PC-9 (cell line): ENCODE results near the gene SIGLEC11. TPM values are rescaled to one million over a fixed set of nuclear protein-coding genes. Genes with fewer than 3 reads are reported as not detected.

Source experiments
- BruUV-seq: library from RNA; stranded (reverse); fragments of 400-500 nt; replicated peaks from 2 replicates; lab custom pipeline; 2021; lab: Mats Ljungman, UMichigan
- CTCF ChIA-PET: fragments of 300-600 bp; sonication (Branson Sonifier 250); formaldehyde crosslinking; loops from one replicate; lab custom pipeline; 2022; ENCODE audit warnings: antibody characterized with exemption; lab: Charles Lee
- POLR2A ChIA-PET: fragments of 300-600 bp; sonication (Branson Sonifier 250); formaldehyde crosslinking; loops from one replicate; lab custom pipeline; 2022; ENCODE audit warnings: antibody characterized with exemption; ENCODE audit not compliant: unreplicated experiment; lab: Charles Lee
- DNase-seq, 2 experiments: peaks; one replicate each; pipeline versions ENCODE4 v3.0.0 to v3.0.0-alpha.2; 2015 to 2022; ENCODE audit warnings: mixed read lengths in 1 of 2
- H2AFZ ChIP-seq: fragments of 200-600 bp; sonication (generic); 2 replicates; pipeline ENCODE4 v1.8.1; 2017; ENCODE audit warnings: antibody characterized with exemption
- H3F3A ChIP-seq: fragments of 200-600 bp; sonication (generic); 2 replicates; pipeline ENCODE4 v1.8.1; 2017; ENCODE audit warnings: antibody characterized with exemption, mild to moderate bottlenecking, low read depth; ENCODE audit not compliant: insufficient read depth
- H3K27ac ChIP-seq: fragments of 200-600 bp; sonication (generic); 2 replicates; pipeline ENCODE4 v1.6.1; 2016; ENCODE audit warnings: mixed run types
- H3K27me3 ChIP-seq: fragments of 200-600 bp; sonication (generic); 2 replicates; pipeline ENCODE4 v1.6.1; 2016; ENCODE audit warnings: low read depth, mixed run types; ENCODE audit not compliant: insufficient read depth
- H3K36me3 ChIP-seq: fragments of 200-600 bp; sonication (generic); 2 replicates; pipeline ENCODE4 v1.6.1; 2016; ENCODE audit warnings: low read depth, mixed run types
- H3K4me1 ChIP-seq: fragments of 200-600 bp; sonication (generic); replicated peaks from 2 replicates; pipeline ENCODE4 v1.6.1; 2016; ENCODE audit warnings: mixed run types; ENCODE audit not compliant: insufficient read depth
- H3K4me2 ChIP-seq: fragments of 200-600 bp; sonication (generic); 2 replicates; pipeline ENCODE4 v1.6.1; 2017; ENCODE audit warnings: mixed run types
- H3K4me3 ChIP-seq: fragments of 200-600 bp; sonication (generic); 2 replicates; pipeline ENCODE4 v1.6.1; 2016; ENCODE audit warnings: mixed run types
- H3K79me2 ChIP-seq: fragments of 200-600 bp; sonication (generic); 2 replicates; pipeline ENCODE4 v1.6.1; 2017; ENCODE audit warnings: low read depth, mixed run types
- H3K9me2 ChIP-seq: fragments of 200-600 bp; sonication (generic); 2 replicates; pipeline ENCODE4 v1.8.1; 2017; ENCODE audit warnings: mild to moderate bottlenecking; ENCODE audit not compliant: insufficient read depth
- H3K9me3 ChIP-seq: fragments of 200-600 bp; sonication (generic); 2 replicates; pipeline ENCODE4 v1.8.1; 2016; ENCODE audit warnings: low read depth; ENCODE audit not compliant: insufficient read depth
- H4K20me1 ChIP-seq: fragments of 200-600 bp; sonication (generic); 2 replicates; pipeline ENCODE4 v1.8.1; 2017; ENCODE audit not compliant: insufficient read depth
- EZH2 ChIP-seq: fragments of 200-600 bp; sonication (generic); IDR thresholded peaks from 2 replicates; pipeline ENCODE4 v1.8.0; 2017; ENCODE audit warnings: antibody characterized with exemption, low read depth
- intact Hi-C: fragments of 100-400 bp; cut with micrococcal nuclease; formaldehyde crosslinking; loops from one replicate; pipeline ENCODE4 v1.10.0; 2022; ENCODE audit not compliant: unreplicated experiment
- total RNA-seq: library from RNA; stranded (reverse); gene quantifications from 2 replicates; pipeline ENCODE4 v1.2.3, GENCODE V29; 2021
- TF ChIP-seq, protein P1 (sequence below): fragments of 200-600 bp; sonication (generic); conservative IDR thresholded peaks from 2 replicates; pipeline ENCODE4 v1.6.1; 2017; ENCODE audit warnings: mixed run types, antibody characterized with exemption, mild to moderate bottlenecking, moderate library complexity

Gene SIGLEC11
- total RNA-seq, 1 experiment from 2014 or later: not detected

DNA sequence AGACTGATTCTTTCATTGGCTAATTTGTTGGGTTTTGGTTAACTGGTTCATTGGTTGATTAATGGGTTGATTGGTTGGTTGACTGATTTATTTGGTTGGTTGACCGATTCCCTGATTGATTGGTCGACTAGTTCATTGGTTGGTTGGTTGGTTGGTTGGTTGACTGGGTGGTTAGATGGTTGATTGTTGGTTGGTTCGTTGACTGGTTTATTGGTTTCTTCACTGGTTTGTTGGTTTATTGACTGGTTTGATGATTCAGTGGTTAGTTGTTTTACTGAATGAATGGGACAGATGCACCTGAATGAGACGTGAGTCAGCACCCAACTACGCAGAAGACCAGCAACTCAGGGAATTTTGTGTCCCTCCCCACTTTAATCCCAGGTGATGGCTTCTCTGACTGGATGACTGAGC, 28.9 kb downstream of the SIGLEC11 start:
- TF ChIP-seq, protein P1, sequence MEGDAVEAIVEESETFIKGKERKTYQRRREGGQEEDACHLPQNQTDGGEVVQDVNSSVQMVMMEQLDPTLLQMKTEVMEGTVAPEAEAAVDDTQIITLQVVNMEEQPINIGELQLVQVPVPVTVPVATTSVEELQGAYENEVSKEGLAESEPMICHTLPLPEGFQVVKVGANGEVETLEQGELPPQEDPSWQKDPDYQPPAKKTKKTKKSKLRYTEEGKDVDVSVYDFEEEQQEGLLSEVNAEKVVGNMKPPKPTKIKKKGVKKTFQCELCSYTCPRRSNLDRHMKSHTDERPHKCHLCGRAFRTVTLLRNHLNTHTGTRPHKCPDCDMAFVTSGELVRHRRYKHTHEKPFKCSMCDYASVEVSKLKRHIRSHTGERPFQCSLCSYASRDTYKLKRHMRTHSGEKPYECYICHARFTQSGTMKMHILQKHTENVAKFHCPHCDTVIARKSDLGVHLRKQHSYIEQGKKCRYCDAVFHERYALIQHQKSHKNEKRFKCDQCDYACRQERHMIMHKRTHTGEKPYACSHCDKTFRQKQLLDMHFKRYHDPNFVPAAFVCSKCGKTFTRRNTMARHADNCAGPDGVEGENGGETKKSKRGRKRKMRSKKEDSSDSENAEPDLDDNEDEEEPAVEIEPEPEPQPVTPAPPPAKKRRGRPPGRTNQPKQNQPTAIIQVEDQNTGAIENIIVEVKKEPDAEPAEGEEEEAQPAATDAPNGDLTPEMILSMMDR: no peak
- no peak for TF ChIP-seq EZH2
- no peaks in the 10 kb centered on the region for H3K27me3 ChIP-seq
- POLR2A ChIA-PET: no interaction called here

DNA sequence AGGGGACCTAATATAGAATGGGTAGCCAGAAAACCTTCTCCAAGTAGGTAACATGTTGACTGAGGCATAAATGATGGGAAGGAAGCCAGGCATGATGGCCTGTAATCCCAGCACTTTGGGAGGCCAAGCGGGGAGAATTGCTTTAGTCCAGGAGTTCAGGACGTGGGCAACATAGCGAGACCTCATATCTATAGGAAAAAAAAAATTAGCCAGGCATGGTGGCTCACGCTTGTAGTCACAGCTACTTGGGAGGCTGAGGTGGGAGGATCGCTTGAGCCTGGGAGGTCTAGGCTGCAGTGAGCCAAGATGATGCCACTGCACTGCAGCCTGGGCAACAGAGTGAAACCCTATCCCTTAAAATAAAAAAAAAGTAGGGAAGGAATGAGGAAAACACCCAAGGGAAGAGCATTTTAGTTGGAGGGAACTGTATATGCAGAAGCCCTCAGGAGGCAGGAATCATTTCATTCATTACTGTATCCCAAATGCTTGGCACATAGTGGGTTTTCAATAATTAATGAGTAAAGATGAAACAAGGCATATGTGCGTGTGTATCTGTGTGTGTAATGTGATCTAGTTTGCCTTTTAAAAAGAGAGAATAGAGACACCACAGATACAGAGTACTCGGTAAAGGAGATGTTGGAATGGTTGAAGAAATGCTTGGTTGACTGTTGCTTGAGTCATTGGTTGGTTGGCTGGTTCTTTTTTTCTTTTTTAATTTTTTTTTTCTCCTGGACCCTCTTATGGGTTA, 29.5 kb downstream of the SIGLEC11 start:
- H3K27ac ChIP-seq: peak overlapping the region; percentile 23; the same call in 1 of the 2 replicates
- BruUV-seq: TSS peak; percentile 14

More for the DNA sequence above, 28.9 kb downstream of the SIGLEC11 start:
- Histone ChIP-seq H3K4me1 (peaks cover 17% of the 10 kb centered on the region), H3K79me2 (peaks cover 22% of the 10 kb centered on the region), H3K4me2 (no peak overlapping the region), H3K9me2 (no peaks in the 10 kb centered on the region), H3K27ac (peak overlapping the region; percentile 23; the same call in 1 of the 2 replicates), H3K4me3 (no peak overlapping the region), H3F3A (peaks cover 24% of the 10 kb centered on the region; the same call in 1 of the 2 replicates), H4K20me1 (peaks cover 14% of the 10 kb centered on the region), H3K9me3 (no peaks in the 10 kb centered on the region), H2AFZ (no peak overlapping the region), H3K36me3 (peaks cover 17% of the 10 kb centered on the region; the same call in 1 of the 2 replicates)
- CTCF ChIA-PET: no interaction called here
- peak in 1 of 2 experiments; percentile 75 for DNase-seq
- BruUV-seq: no TSS peak
- intact Hi-C loops: no loop called here

DNA sequence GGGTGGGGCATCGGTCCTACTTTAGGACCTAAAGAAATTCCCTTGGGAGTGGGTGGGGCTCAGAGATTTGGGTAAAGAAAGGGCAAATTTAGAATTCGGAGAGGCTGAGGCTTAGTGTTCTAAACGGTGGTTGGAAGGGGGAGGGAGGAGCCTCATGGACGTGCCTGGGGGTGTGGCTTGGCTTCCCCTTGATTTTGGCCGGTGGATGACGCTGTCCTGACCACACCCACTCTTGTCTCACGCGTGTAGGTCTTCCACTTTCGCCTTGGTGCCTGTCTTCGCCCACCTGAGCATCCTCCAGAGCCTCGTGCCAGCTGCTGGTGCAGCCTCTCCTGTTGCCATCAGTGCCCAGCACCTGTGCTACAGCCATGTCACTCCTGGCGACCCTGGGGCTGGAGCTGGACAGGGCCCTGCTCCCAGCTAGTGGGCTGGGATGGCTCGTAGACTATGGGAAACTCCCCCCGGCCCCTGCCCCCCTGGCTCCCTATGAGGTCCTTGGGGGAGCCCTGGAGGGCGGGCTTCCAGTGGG, 30.4 kb downstream of the SIGLEC11 start:
- peaks cover 25% of the 10 kb centered on the region; the same call in 1 of the 2 replicates for H3K36me3 ChIP-seq
- H3K9me2 ChIP-seq: no peaks in the 10 kb centered on the region
- intact Hi-C loops: no loop called here
- no peak for DNase-seq
- TF ChIP-seq EZH2: no peak
- TF ChIP-seq, protein P1: no peak
- no peak overlapping the region for H3K27ac ChIP-seq
- ChIA-PET POLR2A (interaction anchor here (0.6 to 1.0 kb wide), 2 partner anchors 51 to 288 kb away, joined by 6 to 10 read pairs; partner anchors contain the start of gene SCAF1), CTCF (no interaction called here)
- no peaks in the 10 kb centered on the region for H3K9me3 ChIP-seq
- no peak overlapping the region for H2AFZ ChIP-seq
- no TSS peak for BruUV-seq
- H4K20me1 ChIP-seq: peaks cover 26% of the 10 kb centered on the region
- no peaks in the 10 kb centered on the region for H3K27me3 ChIP-seq
- peak overlapping the region; percentile 83; the same call in 1 of the 2 replicates for H3K4me3 ChIP-seq
- H3K4me2 ChIP-seq: peak overlapping the region; percentile 77
- peaks cover 24% of the 10 kb centered on the region; the same call in 1 of the 2 replicates for H3F3A ChIP-seq
- H3K79me2 ChIP-seq: peaks cover 37% of the 10 kb centered on the region
- H3K4me1 ChIP-seq: peaks cover 18% of the 10 kb centered on the region

More for the DNA sequence above, 29.5 kb downstream of the SIGLEC11 start:
- Histone ChIP-seq H3K79me2 (peaks cover 28% of the 10 kb centered on the region), H2AFZ (no peak overlapping the region), H3K4me3 (no peak overlapping the region), H3K36me3 (peaks cover 23% of the 10 kb centered on the region; the same call in 1 of the 2 replicates), H3K4me2 (no peak overlapping the region), H3K9me2 (no peaks in the 10 kb centered on the region), H4K20me1 (peaks cover 16% of the 10 kb centered on the region), H3K27me3 (no peaks in the 10 kb centered on the region), H3F3A (peaks cover 24% of the 10 kb centered on the region; the same call in 1 of the 2 replicates), H3K4me1 (peaks cover 18% of the 10 kb centered on the region), H3K9me3 (no peaks in the 10 kb centered on the region)
- DNase-seq: no peak
- intact Hi-C loops: no loop called here
- no peak for TF ChIP-seq EZH2
- TF ChIP-seq, protein P1: no peak
- CTCF ChIA-PET: no interaction called here
- POLR2A ChIA-PET: no interaction called here
